Esophagus muscularis mucosa (tissue), 3 donors: ENCODE results near the gene ADAMTS14.

Experiments
- CTCF ChIP-seq, 3 experiments: fragments of 200-600 bp in 2 of 3; fragments of 450-650 bp in 1 of 3; sonication (generic) in 2 of 3; IDR thresholded peaks; one replicate each; pipeline ENCODE4 v1.5.1; 2017 to 2019; ENCODE audit warnings: antibody characterized with exemption in 3 of 3, mild to moderate bottlenecking in 2 of 3, moderate library complexity in 1 of 3
- EP300 ChIP-seq: sonication (generic); formaldehyde crosslinking; IDR thresholded peaks from one replicate; pipeline ENCODE4 v1.6.1; 2017; ENCODE audit warnings: antibody characterized with exemption

GRCh38 chr10:70771311-70772194 is 99.2 kb downstream of the ADAMTS14 start:
- no peak for TF ChIP-seq EP300
- TF ChIP-seq CTCF (IDR thresholded peaks at IDR 0.05) = no peak
